ENCODE results near the gene DSG3. TPM values are rescaled to one million over a fixed set of nuclear protein-coding genes. Genes with fewer than 3 reads are reported as not detected.
A peak's percentile ranks its signal among the peaks of the same experiment; 100 is the strongest.

The DSG3 gene
- total and polyA plus RNA-seq, 5 donors from 2014 or later, result not detected

DNA sequence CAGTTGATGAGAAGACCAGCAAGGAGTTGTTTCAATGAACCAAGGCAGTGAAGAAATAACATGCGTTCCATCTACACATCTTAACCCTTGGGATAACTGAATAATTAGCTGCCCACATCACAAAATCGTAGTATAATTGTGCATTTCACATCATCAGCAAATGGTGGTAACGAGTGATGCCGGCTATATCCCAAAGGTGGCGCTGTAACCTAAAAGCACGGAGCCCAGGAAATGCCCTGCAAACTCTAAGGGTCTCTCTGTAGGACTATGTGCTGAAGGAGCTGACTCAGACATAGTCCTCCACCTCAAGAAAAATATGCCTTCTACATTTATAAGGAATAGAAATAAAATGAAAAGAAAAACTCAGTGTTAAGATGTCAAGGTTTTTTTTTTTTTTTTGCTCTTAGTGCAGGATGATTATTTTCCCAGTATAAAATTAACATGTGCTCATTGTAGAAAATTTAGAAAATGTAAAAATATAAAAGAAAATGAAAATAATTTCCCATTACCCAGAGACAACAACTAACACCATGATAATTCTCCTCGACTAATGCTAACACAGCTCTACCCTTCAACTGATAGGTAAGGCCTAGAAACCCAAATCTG lies 23.1 kb upstream of the DSG3 start:
- no peak overlapping the region for H3K4me3 Mint-ChIP-seq
- H3K4me1 ChIP-seq (ENCODE audit: control insufficient read depth, insufficient read depth, low read length, poor library complexity, severe bottlenecking), result no peaks in the 10 kb centered on the region
- H3K4me3 ChIP-seq (ENCODE audit: low read depth, low read length), result no peak overlapping the region
- H3K9me3 ChIP-seq (ENCODE audit: control insufficient read depth in 2 of 2, low read length in 2 of 2), result no peaks in the 10 kb centered on the region
- ATAC-seq (ENCODE audit: low read depth in 2 of 2) (no peak), DNase-seq (peak in 1 of 3 donors; percentile 2)
- peaks cover 0 to 9% (median 3%) of the 10 kb centered on the region in 7 donors for H3K9me3 Mint-ChIP-seq
- H3K4me1 Mint-ChIP-seq, result no peaks in the 10 kb centered on the region
- H3K27ac Mint-ChIP-seq, result no peak overlapping the region
- H3K27me3 ChIP-seq (ENCODE audit: control insufficient read depth, insufficient read depth, low read length), result no peaks in the 10 kb centered on the region
- H3K27ac ChIP-seq (ENCODE audit: insufficient read depth, low read length, poor library complexity, severe bottlenecking), result no peak overlapping the region
- no peaks in the 10 kb centered on the region for H3K27me3 Mint-ChIP-seq
- no peaks in the 10 kb centered on the region for H3K36me3 ChIP-seq (ENCODE audit: control insufficient read depth, insufficient read depth, low read length)
- H3K36me3 Mint-ChIP-seq, result no peaks in the 10 kb centered on the region

DNA sequence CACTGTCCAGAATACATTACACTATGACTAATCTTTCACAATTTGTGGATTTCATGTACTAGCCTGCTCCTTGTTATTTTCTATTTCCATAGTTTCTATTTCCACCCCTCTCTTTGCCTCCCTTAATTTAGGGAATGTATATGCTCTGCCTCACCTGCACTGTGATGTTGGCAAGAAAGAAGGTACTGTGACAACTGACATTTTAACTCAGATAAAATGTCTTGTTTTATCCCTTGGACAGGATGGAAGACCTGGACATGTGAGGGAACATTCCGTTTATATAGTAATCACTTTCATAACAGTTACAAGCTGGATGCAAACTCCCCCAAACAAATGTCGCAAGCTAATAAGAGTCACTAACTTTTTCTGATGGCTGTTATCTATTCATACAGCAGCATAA lies 21.5 kb upstream of the DSG3 start:
- no peaks in the 10 kb centered on the region for H3K27me3 ChIP-seq (ENCODE audit: control insufficient read depth, insufficient read depth, low read length)
- Mint-ChIP-seq H3K27ac (no peak overlapping the region), H3K9me3 (peaks cover 0 to 7% (median 2%) of the 10 kb centered on the region in 7 donors), H3K4me3 (no peak overlapping the region), H3K36me3 (no peaks in the 10 kb centered on the region), H3K4me1 (no peaks in the 10 kb centered on the region), H3K27me3 (no peaks in the 10 kb centered on the region)
- DNase-seq (no peak), ATAC-seq (ENCODE audit: low read depth in 2 of 2) (no peak)
- H3K4me1 ChIP-seq (ENCODE audit: control insufficient read depth, insufficient read depth, low read length, poor library complexity, severe bottlenecking), result no peaks in the 10 kb centered on the region
- H3K4me3 ChIP-seq (ENCODE audit: low read depth, low read length), result no peak overlapping the region
- no peak overlapping the region for H3K27ac ChIP-seq (ENCODE audit: insufficient read depth, low read length, poor library complexity, severe bottlenecking)
- no peaks in the 10 kb centered on the region for H3K36me3 ChIP-seq (ENCODE audit: control insufficient read depth, insufficient read depth, low read length)
- H3K9me3 ChIP-seq (ENCODE audit: control insufficient read depth in 2 of 2, low read length in 2 of 2), result no peaks in the 10 kb centered on the region

DNA sequence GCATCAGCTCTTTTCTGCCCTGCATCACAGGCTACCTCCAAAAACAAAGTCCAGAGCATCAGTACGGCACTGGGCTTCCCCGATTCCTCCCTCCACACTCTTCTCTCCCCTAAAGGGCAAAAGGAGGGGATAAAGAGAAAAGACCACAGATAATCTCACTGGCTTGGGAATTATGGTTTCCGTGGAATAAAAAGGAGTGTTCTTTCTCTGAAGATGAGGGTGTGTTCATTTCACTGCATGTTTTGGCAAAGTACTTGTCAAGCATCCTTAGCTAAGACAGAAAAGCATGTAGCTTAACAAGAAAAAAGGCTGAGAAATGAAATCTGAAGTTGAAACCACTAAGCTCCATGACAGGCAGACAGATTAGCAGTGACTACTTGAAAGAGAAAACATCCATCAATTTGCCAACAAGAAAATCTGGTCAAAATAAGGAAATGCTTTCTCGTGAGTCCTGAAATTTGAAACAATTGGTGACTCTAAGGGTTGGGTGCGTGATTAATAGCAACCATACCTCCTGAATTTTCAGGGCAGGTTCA lies 20.6 kb upstream of the DSG3 start:
- no peaks in the 10 kb centered on the region for H3K9me3 ChIP-seq (ENCODE audit: control insufficient read depth in 2 of 2, low read length in 2 of 2)
- no peaks in the 10 kb centered on the region for H3K36me3 ChIP-seq (ENCODE audit: control insufficient read depth, insufficient read depth, low read length)
- Mint-ChIP-seq H3K27me3 (no peaks in the 10 kb centered on the region), H3K4me3 (no peak overlapping the region), H3K36me3 (no peaks in the 10 kb centered on the region), H3K9me3 (peaks cover 0 to 9% (median 2%) of the 10 kb centered on the region in 7 donors), H3K4me1 (no peaks in the 10 kb centered on the region), H3K27ac (no peak overlapping the region)
- no peaks in the 10 kb centered on the region for H3K4me1 ChIP-seq (ENCODE audit: control insufficient read depth, insufficient read depth, low read length, poor library complexity, severe bottlenecking)
- H3K27me3 ChIP-seq (ENCODE audit: control insufficient read depth, insufficient read depth, low read length), result no peaks in the 10 kb centered on the region
- no peak overlapping the region for H3K27ac ChIP-seq (ENCODE audit: insufficient read depth, low read length, poor library complexity, severe bottlenecking)
- H3K4me3 ChIP-seq (ENCODE audit: low read depth, low read length), result no peak overlapping the region
- ATAC-seq (ENCODE audit: low read depth in 2 of 2) (no peak), DNase-seq (no peak)

DNA sequence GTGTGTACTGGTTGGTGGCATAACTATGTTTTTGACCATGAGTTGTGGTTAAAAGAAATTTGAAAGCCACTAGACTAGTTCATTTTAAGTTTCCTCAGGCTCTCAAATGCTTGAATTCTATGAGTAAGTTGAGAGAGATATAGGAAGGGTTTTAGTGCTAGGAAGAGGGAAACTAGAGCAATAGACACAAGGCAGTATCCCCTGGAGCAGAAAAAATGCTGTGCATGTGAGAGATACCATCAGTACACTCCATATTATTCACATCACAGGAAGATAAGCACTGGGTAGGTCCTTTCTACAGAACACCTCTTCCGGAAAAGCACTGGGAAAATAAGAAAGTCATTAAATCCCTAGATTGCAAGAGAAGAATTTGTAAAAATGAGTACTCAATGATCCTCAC lies 19.3 kb upstream of the DSG3 start:
- Mint-ChIP-seq H3K36me3 (no peaks in the 10 kb centered on the region), H3K27me3 (no peaks in the 10 kb centered on the region), H3K4me3 (no peak overlapping the region), H3K4me1 (no peaks in the 10 kb centered on the region), H3K27ac (no peak overlapping the region), H3K9me3 (peaks cover 0 to 16% (median 2%) of the 10 kb centered on the region in 7 donors)
- ATAC-seq (ENCODE audit: low read depth in 2 of 2), result no peak
- Histone ChIP-seq H3K9me3 (ENCODE audit: control insufficient read depth in 2 of 2, low read length in 2 of 2) (no peaks in the 10 kb centered on the region), H3K4me3 (ENCODE audit: low read depth, low read length) (no peak overlapping the region), H3K4me1 (ENCODE audit: control insufficient read depth, insufficient read depth, low read length, poor library complexity, severe bottlenecking) (no peaks in the 10 kb centered on the region), H3K27ac (ENCODE audit: insufficient read depth, low read length, poor library complexity, severe bottlenecking) (no peak overlapping the region), H3K27me3 (ENCODE audit: control insufficient read depth, insufficient read depth, low read length) (no peaks in the 10 kb centered on the region), H3K36me3 (ENCODE audit: control insufficient read depth, insufficient read depth, low read length) (no peaks in the 10 kb centered on the region)
- no peak for DNase-seq

- peaks cover 0 to 19% (median 2%) of the 10 kb centered on the region in 7 donors for H3K9me3 Mint-ChIP-seq
- Histone ChIP-seq H3K27me3 (ENCODE audit: control insufficient read depth, insufficient read depth, low read length) (no peaks in the 10 kb centered on the region), H3K27ac (ENCODE audit: insufficient read depth, low read length, poor library complexity, severe bottlenecking) (no peak overlapping the region), H3K4me3 (ENCODE audit: low read depth, low read length) (no peak overlapping the region), H3K4me1 (ENCODE audit: control insufficient read depth, insufficient read depth, low read length, poor library complexity, severe bottlenecking) (no peaks in the 10 kb centered on the region), H3K9me3 (ENCODE audit: control insufficient read depth in 2 of 2, low read length in 2 of 2) (no peaks in the 10 kb centered on the region), H3K36me3 (ENCODE audit: control insufficient read depth, insufficient read depth, low read length) (no peaks in the 10 kb centered on the region)
- no peak overlapping the region for H3K27ac Mint-ChIP-seq
- no peaks in the 10 kb centered on the region for H3K4me1 Mint-ChIP-seq
- DNase-seq, result no peak
- no peak for ATAC-seq (ENCODE audit: low read depth in 2 of 2)
- no peaks in the 10 kb centered on the region for H3K27me3 Mint-ChIP-seq
- no peaks in the 10 kb centered on the region for H3K36me3 Mint-ChIP-seq
- no peak overlapping the region for H3K4me3 Mint-ChIP-seq
These were observed 17.9 kb upstream of the DSG3 start for GRCh38 chr18:31429623-31430022.

DNA sequence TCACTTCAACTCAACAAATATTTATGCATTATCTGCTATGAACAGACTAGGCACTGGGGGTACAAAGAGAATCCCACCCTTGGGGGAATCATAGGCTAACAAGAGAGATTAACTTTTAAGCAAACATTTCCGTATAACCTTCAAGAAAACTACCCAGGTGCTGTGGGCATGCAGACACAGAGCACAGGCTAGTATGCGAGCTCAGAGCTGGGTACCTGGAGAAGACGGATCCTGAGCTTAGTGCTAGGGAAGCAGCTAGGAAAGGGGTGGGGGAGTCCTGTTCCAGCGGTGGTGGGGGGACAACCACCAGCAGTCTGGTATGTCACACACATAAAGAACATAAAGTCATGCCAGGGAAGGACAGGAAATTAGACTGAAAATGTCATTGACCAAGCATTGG lies 17.5 kb upstream of the DSG3 start:
- H3K27me3 Mint-ChIP-seq, result no peaks in the 10 kb centered on the region
- Histone ChIP-seq H3K4me3 (ENCODE audit: low read depth, low read length) (no peak overlapping the region), H3K36me3 (ENCODE audit: control insufficient read depth, insufficient read depth, low read length) (no peaks in the 10 kb centered on the region), H3K9me3 (ENCODE audit: control insufficient read depth in 2 of 2, low read length in 2 of 2) (no peaks in the 10 kb centered on the region), H3K27ac (ENCODE audit: insufficient read depth, low read length, poor library complexity, severe bottlenecking) (no peak overlapping the region), H3K27me3 (ENCODE audit: control insufficient read depth, insufficient read depth, low read length) (no peaks in the 10 kb centered on the region), H3K4me1 (ENCODE audit: control insufficient read depth, insufficient read depth, low read length, poor library complexity, severe bottlenecking) (no peaks in the 10 kb centered on the region)
- H3K27ac Mint-ChIP-seq, result no peak overlapping the region
- H3K9me3 Mint-ChIP-seq, result peaks cover 0 to 19% (median 2%) of the 10 kb centered on the region in 7 donors
- no peaks in the 10 kb centered on the region for H3K36me3 Mint-ChIP-seq
- no peak overlapping the region for H3K4me3 Mint-ChIP-seq
- DNase-seq (no peak), ATAC-seq (ENCODE audit: low read depth in 2 of 2) (no peak)
- H3K4me1 Mint-ChIP-seq, result no peaks in the 10 kb centered on the region

GRCh38 chr18:31430554-31430953 lies 17.0 kb upstream of the DSG3 start:
- H3K27me3 Mint-ChIP-seq, result no peaks in the 10 kb centered on the region
- no peak overlapping the region for H3K4me3 ChIP-seq (ENCODE audit: low read depth, low read length)

DNA sequence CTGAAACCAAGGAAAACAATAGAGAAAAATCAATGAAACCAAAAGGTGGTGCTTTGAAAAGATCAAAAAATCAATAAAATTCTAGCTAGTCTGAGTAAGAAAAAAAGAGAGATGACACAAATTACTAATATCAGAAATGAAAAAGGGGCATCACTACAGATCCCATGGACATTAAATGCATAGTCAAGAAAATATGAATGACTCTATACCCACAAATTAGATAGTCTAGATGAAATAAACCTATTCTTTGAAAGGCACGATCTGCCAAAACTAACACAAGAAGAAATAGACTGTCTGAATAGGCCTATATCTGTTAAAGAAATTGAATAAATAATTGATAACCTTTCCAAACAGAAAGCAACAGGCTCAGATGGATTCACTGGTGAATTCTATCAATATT lies 15.2 kb upstream of the DSG3 start:
- Mint-ChIP-seq H3K27ac (peak overlapping the region in 1 of 3 donors; percentile 84), H3K9me3 (peaks cover 0 to 16% (median 5%) of the 10 kb centered on the region in 7 donors), H3K4me3 (no peak overlapping the region), H3K27me3 (no peaks in the 10 kb centered on the region), H3K36me3 (no peaks in the 10 kb centered on the region), H3K4me1 (no peaks in the 10 kb centered on the region)
- ATAC-seq (ENCODE audit: low read depth in 2 of 2) (no peak), DNase-seq (no peak)
- no peaks in the 10 kb centered on the region for H3K9me3 ChIP-seq (ENCODE audit: control insufficient read depth in 2 of 2, low read length in 2 of 2)
- H3K4me3 ChIP-seq (ENCODE audit: low read depth, low read length), result no peak overlapping the region
- H3K36me3 ChIP-seq (ENCODE audit: control insufficient read depth, insufficient read depth, low read length), result no peaks in the 10 kb centered on the region
- no peaks in the 10 kb centered on the region for H3K27me3 ChIP-seq (ENCODE audit: control insufficient read depth, insufficient read depth, low read length)
- no peak overlapping the region for H3K27ac ChIP-seq (ENCODE audit: insufficient read depth, low read length, poor library complexity, severe bottlenecking)
- no peaks in the 10 kb centered on the region for H3K4me1 ChIP-seq (ENCODE audit: control insufficient read depth, insufficient read depth, low read length, poor library complexity, severe bottlenecking)

More at GRCh38 chr18:31430554-31430953, 17.0 kb upstream of the DSG3 start:
- Mint-ChIP-seq H3K4me3 (no peak overlapping the region), H3K9me3 (peaks cover 0 to 19% (median 2%) of the 10 kb centered on the region in 7 donors), H3K27ac (no peak overlapping the region), H3K4me1 (no peaks in the 10 kb centered on the region), H3K36me3 (no peaks in the 10 kb centered on the region)
- no peaks in the 10 kb centered on the region for H3K9me3 ChIP-seq (ENCODE audit: control insufficient read depth in 2 of 2, low read length in 2 of 2)
- ATAC-seq (ENCODE audit: low read depth in 2 of 2), result no peak
- no peak overlapping the region for H3K27ac ChIP-seq (ENCODE audit: insufficient read depth, low read length, poor library complexity, severe bottlenecking)
- no peaks in the 10 kb centered on the region for H3K4me1 ChIP-seq (ENCODE audit: control insufficient read depth, insufficient read depth, low read length, poor library complexity, severe bottlenecking)
- no peaks in the 10 kb centered on the region for H3K27me3 ChIP-seq (ENCODE audit: control insufficient read depth, insufficient read depth, low read length)
- DNase-seq, result no peak
- H3K36me3 ChIP-seq (ENCODE audit: control insufficient read depth, insufficient read depth, low read length), result no peaks in the 10 kb centered on the region
